ENCODE results near the gene TOR1AIP2.

TOR1AIP2 gene

DNA sequence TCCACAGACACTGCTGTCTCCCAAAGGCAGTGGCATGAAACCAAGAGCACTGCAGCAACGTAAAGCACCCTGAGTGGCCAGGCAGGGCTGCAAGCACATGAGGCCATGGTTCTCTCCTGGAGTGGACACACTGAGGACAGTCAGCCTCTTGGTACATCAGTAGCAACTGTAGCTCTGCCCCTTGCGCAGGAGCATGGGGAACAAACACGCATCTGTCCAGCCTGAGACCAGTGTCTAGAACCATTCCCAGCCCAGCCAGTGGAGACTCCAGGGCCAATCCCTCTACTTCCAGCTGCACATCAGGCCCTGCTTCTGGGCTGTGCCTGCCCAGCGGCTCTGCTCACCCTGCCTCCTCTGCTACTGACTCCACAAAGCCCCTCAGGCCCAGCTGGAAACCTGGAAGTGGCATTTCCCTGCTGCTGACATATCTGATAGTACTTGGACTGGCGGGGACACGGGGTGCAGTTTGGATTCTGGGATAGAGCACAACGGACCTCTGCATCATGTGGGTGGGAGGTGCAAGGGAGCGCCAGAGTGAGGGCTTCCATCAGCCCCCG lies 49.0 kb downstream of the TOR1AIP2 start:
- DNase-seq (ENCODE audit: low spot score), result no peak
- no peak overlapping the region for H3K27ac ChIP-seq
- POLR2A ChIA-PET (ENCODE audit: low non-redundant PET), result no interaction called here
- TF ChIP-seq, protein P1, sequence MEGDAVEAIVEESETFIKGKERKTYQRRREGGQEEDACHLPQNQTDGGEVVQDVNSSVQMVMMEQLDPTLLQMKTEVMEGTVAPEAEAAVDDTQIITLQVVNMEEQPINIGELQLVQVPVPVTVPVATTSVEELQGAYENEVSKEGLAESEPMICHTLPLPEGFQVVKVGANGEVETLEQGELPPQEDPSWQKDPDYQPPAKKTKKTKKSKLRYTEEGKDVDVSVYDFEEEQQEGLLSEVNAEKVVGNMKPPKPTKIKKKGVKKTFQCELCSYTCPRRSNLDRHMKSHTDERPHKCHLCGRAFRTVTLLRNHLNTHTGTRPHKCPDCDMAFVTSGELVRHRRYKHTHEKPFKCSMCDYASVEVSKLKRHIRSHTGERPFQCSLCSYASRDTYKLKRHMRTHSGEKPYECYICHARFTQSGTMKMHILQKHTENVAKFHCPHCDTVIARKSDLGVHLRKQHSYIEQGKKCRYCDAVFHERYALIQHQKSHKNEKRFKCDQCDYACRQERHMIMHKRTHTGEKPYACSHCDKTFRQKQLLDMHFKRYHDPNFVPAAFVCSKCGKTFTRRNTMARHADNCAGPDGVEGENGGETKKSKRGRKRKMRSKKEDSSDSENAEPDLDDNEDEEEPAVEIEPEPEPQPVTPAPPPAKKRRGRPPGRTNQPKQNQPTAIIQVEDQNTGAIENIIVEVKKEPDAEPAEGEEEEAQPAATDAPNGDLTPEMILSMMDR (conservative IDR thresholded peaks at IDR 0.05; ENCODE audit: low read depth), result no peak
- CTCF ChIA-PET, result interaction anchor here (0.7 to 1.5 kb wide), 3 partner anchors 14 to 121 kb away, joined by 4 to 6 read pairs (median 6); no protein-coding TSS in a partner anchor

- no peak overlapping the region for H3K27ac ChIP-seq
- TF ChIP-seq, protein P1 (conservative IDR thresholded peaks at IDR 0.05; ENCODE audit: low read depth), result no peak
- DNase-seq (ENCODE audit: low spot score), result no peak
- ChIA-PET CTCF (interaction anchor here (0.5 to 0.7 kb wide), 3 partner anchors 15 to 1085 kb away, joined by 3 to 5 read pairs (median 3); no protein-coding TSS in a partner anchor), POLR2A (ENCODE audit: low non-redundant PET) (no interaction called here)
Measured at GRCh38 chr1:179826626-179827280, 50.9 kb downstream of the TOR1AIP2 start.

DNA sequence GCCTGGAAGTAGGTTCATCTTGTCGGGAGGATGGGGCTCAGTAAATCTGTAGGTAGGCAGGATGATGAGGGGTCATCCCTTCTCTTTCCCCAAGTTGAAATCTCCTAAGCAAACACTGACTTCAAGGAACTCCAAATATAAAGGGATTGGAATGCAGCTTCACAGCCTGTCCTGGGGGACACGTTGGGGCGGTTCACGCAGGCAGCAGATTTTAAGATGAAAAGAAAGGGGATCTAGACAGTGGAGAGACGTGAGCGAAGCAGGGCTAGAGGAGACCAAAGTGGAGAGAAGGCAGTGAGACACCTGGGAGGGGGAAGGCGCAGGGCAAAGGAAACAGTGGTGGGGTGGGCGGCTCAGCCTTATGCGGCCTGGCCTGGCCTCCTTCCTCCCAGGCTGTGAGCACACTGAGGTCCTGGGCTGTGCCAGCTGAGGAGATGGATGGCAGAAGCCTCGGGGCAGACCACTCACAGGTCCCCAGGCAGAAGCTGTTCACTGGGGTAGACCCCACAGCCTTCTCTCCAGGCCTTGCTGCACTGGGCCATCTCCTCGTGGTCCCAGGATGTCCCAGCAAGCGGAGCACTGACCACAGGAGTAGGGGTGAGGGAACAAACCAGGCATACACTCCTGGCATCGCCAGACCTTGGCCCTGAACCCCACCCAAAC lies 51.7 kb downstream of the TOR1AIP2 start:
- DNase-seq (ENCODE audit: low spot score), result no peak
- CTCF ChIA-PET, result no interaction called here
- TF ChIP-seq, protein P1 (conservative IDR thresholded peaks at IDR 0.05; ENCODE audit: low read depth), result no peak
- no peak overlapping the region for H3K27ac ChIP-seq
- POLR2A ChIA-PET (ENCODE audit: low non-redundant PET), result no interaction called here

- no peak overlapping the region for H3K27ac ChIP-seq
- ChIA-PET POLR2A (ENCODE audit: low non-redundant PET) (no interaction called here), CTCF (no interaction called here)
- TF ChIP-seq, protein P1 (conservative IDR thresholded peaks at IDR 0.05; ENCODE audit: low read depth), result no peak
- no peak for DNase-seq (ENCODE audit: low spot score)
Measured at GRCh38 chr1:179825206-179825605, 52.4 kb downstream of the TOR1AIP2 start.

GRCh38 chr1:179824265-179824664 lies 53.3 kb downstream of the TOR1AIP2 start:
- ChIA-PET CTCF (no interaction called here), POLR2A (ENCODE audit: low non-redundant PET) (no interaction called here)
- DNase-seq (ENCODE audit: low spot score), result no peak
- H3K27ac ChIP-seq, result no peak overlapping the region
- TF ChIP-seq, protein P1 (conservative IDR thresholded peaks at IDR 0.05; ENCODE audit: low read depth), result no peak

- H3K27ac ChIP-seq, result no peak overlapping the region
- DNase-seq (ENCODE audit: low spot score), result no peak
- TF ChIP-seq, protein P1 (conservative IDR thresholded peaks at IDR 0.05; ENCODE audit: low read depth), result no peak
- CTCF ChIA-PET, result interaction anchor here (1.5 kb wide), 1 partner anchor 9 kb away, joined by 8 read pairs; no protein-coding TSS in a partner anchor
- POLR2A ChIA-PET (ENCODE audit: low non-redundant PET), result no interaction called here
Measured at GRCh38 chr1:179823693-179824092, 53.9 kb downstream of the TOR1AIP2 start.

Data from RWPE1 (cell line).